ENCODE results near the gene NTF4.
A peak's percentile ranks its signal among the peaks of the same experiment; 100 is the strongest.
"Not testable (repeated sequence)": the region's sequence is repeated elsewhere in the genome, so short reads cannot be mapped to it uniquely, and the experiment has no call there.

NTF4 gene

GRCh38 chr19:49091391-49092038 is 26.9 kb upstream of the NTF4 start:
- FAIRE-seq (no peak), DNase-seq (ENCODE audit: insufficient read length, low spot score) (no peak)

GRCh38 chr19:49086296-49086695 is 21.7 kb upstream of the NTF4 start:
- DNase-seq (ENCODE audit: insufficient read length, low spot score) (no peak), FAIRE-seq (no peak)

GRCh38 chr19:49085868-49086232 is 21.2 kb upstream of the NTF4 start:
- FAIRE-seq = peak; percentile 80
- no peak for DNase-seq (ENCODE audit: insufficient read length, low spot score)

DNA sequence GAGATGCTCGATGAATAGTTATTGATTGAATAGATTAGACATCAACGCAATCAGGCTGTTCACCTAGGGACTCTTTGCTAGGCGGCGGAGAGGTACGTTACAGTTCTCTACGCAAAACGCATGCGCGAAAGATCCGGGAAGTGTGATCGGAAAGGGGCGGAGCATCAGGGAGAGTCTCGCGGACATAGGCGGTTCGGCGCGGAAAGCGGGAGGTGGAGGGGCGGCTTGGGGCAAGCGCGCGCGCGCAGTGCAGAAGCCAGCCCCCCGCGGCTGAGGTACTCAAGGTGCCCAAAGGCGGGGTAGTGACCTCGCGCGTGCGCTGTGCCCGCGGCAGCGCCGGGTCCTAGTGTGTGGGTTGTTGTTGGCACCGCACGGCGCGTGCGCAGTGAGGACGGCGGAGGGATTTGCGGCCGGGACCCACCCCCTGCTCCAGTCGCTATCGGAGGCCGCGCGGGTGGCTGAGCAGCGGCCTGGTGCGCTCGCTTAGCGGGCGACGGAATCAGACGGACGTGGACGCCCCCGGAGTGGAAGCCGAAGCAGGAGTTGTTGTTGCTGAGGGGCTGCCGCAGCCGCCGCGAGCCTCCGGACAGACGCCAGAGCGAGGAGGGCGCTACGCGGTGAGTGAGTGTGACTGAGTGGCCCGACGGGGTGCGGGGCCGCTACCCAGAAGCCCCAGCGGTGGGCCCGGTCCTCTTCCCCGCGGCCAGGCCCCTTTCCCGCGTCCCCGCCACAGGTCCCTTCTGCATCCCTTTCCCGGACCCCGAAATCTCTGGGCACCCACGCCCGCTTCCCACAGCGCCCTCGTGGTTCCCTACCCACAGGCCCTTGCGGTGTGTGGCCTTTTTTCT is 20.6 kb upstream of the NTF4 start, which contains the start of gene SNRNP70:
TSS of gene SNRNP70 (plus strand) at position 432 of the 848 bp plus-strand sequence. CDS start 964 bp downstream, outside the sequence.
- FAIRE-seq = peak; percentile 98
- DNase-seq (ENCODE audit: insufficient read length, low spot score) = peak; percentile 95

GRCh38 chr19:49084206-49085019 is 19.8 kb upstream of the NTF4 start:
- FAIRE-seq = no peak
- DNase-seq (ENCODE audit: insufficient read length, low spot score) = no peak

GRCh38 chr19:49081273-49081672 is 16.7 kb upstream of the NTF4 start:
- FAIRE-seq = no peak
- DNase-seq (ENCODE audit: insufficient read length, low spot score) = no peak

GRCh38 chr19:49080392-49080791 is 15.8 kb upstream of the NTF4 start:
- FAIRE-seq = no peak

DNA sequence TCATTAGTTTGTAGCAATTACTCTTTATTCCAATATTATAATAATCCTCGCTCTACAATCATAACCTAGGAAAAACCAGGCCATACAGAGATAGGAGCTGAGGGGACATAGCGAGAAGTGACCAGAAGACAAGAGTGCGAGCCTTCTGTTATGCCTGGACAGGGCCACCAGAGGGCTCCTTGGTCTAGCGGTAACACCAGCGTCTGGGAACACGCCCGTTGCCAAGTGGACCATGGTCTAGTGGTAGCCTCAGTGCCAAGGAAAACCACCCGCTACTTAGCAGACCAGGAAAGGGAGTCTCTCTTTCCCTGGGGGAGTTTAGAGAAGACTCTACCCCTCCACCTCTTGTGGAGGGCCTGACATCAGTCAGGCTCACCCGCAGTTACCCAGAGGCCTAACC is 10.3 kb upstream of the NTF4 start:
- not testable (repeated sequence) for FAIRE-seq; DNase-seq (ENCODE audit: insufficient read length, low spot score)

More at GRCh38 chr19:49080392-49080791, 15.8 kb upstream of the NTF4 start:
- no peak for DNase-seq (ENCODE audit: insufficient read length, low spot score)

DNA sequence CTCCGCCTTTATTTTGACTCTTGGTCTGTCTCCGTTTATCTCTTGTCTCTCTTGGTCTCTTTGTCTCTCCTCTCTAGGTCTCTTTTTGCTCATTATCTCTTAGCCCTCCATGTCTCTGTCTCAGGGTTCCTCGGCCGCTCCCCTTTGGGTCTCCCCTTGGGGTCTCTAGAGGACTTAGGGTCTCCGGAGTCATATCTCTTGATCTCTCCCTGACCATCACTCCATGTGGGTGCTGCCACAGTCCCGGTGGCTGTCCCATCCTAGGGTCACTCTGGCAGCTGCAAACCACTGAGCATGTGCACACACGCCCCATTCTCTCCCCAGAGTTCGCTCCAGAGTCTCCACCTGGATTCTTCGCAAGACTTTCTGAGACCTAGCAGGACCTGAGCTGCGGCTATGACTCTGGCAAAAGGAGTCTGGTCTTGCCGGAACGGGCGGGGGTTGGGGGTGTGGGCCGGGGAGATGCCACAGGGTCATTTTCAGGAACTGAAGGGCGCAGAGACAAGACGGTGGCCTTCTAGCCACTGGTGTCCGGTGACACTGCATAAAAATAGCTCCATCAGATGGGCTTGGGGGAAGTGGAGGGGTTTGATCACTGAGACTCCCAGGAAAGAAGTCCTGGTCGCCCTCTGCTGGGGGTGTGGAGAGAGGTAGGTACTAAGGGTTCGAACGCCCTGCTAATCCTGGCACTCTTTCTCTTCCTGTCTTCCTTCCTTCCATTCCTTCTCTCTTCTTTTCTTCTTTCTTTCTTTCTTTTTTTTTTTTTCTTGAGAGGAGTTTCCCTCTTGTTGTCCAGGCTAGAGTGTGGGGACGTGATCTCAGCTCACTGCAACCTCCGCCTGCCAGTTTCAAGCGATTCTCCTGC is 9.1 kb upstream of the NTF4 start:
- DNase-seq (ENCODE audit: insufficient read length, low spot score) (no peak), FAIRE-seq (no peak)

DNA sequence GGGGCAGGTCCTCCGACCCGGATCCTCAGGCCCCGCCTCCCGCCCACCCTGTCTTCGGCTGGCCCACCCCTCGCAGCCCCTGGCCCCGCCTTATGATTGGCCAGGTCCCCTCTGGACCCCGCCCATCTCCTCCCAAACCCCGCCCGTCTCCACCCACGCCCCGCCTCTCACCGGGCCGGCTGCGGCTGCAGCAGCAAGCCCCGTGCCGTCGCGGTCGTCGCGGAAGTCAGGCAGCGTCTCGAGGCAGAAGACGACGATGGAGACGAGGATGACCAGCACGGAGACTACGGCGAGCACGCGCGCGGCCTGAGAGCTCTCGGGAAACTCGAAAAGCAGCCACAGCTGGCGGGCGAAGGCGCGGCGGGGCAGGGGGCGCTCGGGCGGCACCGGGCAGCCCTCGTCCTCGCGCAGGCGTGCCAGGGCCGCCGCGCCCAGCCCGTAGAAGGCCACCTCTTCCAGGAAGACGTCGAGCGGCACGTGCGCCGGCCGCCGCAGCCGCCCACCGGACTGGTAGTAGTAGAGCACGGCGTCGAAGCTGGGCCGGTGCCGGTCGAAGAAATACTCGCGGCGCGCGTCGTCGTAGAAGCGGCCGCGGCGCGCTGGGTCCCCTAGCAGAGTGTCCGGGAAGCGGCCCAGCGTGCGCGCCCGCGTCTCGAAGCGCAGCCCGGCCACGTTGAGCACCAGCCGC is 7.4 kb upstream of the NTF4 start:
- DNase-seq (ENCODE audit: insufficient read length, low spot score) = no peak
- FAIRE-seq = no peak

DNA sequence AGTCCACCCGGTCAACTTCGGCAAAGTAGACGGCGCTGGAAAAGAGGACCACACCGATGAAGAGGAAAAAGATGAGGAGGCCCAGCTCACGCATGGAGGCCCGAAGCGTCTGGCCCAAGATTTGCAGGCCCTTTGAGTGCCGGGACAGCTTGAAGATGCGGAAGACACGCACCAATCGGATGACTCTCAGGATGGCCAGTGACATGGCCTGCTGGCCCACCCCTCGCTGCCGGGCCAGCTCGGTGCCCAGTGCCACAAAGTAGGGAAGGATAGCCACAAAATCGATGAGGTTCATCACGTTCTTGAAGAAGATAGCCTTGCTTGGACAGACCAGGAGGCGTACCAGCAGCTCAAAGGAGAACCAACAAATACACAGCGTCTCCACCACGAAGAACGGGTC is 5.8 kb upstream of the NTF4 start:
- no peak for DNase-seq (ENCODE audit: insufficient read length, low spot score)
- FAIRE-seq = no peak

GRCh38 chr19:49069026-49069425 is 4.4 kb upstream of the NTF4 start:
- no peak for FAIRE-seq
- no peak for DNase-seq (ENCODE audit: insufficient read length, low spot score)

DNA sequence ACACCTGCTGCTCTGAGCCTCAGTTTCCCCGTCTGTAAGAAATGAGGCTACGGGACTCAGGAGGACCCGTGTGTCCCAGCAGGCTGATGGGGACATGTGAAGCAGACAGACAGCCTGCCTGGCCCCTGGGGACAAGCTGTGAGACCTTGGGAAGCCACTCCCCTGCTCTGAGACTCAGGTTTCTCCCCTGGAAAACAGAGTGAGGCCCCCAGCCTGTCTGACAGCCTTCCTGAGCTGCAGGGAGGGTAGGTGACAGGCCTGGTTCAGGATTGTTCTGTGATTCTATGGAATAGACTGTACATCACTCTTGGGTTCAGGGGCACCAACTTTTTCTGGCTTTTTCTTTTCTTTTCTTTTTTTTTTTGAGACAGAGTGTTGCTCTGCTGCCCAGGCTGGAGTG is 2.9 kb upstream of the NTF4 start:
- FAIRE-seq (no peak), DNase-seq (ENCODE audit: insufficient read length, low spot score) (no peak)

GRCh38 chr19:49065905-49066512 is 1.4 kb upstream of the NTF4 start:
- FAIRE-seq = no peak
- no peak for DNase-seq (ENCODE audit: insufficient read length, low spot score)

DNA sequence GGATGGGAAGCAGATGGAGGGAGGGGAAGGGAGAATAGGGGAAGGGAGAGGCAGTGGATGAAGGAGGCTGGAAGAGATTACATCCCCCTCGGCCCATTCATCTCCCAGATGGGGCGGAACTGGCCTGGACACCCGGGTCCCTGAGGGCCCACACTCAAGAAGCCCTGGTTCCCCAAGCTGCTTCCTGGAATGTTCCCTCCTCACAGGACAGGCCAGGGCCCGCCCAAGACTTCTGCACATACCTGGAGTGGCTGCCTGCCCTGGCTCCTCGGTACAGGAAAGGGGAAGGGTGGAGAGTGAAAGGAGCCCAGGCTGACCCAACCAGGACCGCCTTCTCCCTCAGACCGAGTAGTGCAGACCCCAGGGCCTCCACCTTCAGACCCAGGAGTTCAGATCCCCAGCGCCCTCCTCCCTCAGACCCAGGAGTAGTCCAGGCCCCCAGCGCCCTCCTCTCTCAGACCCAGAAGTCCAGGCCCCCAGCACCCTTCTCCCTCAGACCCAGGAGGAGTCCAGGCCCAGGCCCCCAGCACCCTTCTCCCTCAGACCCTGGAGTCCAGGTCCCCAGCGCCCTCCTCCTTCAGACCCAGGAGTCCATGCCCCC is 489 bp downstream of the NTF4 start:
- FAIRE-seq (no peak), DNase-seq (ENCODE audit: insufficient read length, low spot score) (no peak)

- DNase-seq (ENCODE audit: insufficient read length, low spot score) (no peak), FAIRE-seq (no peak)
Measured at GRCh38 chr19:49061445-49061844, 3.2 kb downstream of the NTF4 start.

DNA sequence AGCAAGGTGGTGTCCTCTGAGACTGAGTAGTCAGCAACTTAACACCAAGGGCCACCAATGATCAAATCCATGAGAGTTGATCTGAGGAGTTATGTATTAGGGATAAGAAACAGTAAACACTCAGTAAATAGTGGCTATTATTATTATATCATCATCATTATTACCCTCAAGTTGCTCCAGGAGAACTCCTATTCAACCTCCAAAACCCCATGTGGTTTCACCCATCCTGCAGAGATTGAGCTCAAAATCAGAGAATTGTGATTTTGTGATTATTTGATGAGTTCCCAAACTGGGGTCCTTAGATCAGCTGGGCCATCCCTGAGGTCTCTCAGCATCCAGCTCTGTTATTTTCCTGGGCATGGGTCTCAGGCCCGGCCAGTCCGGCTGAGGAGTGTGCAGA is 3.6 kb downstream of the NTF4 start:
- FAIRE-seq (no peak), DNase-seq (ENCODE audit: insufficient read length, low spot score) (no peak)

- DNase-seq (ENCODE audit: insufficient read length, low spot score) = no peak
- FAIRE-seq = no peak
Measured at GRCh38 chr19:49059053-49059452, 5.6 kb downstream of the NTF4 start.

DNA sequence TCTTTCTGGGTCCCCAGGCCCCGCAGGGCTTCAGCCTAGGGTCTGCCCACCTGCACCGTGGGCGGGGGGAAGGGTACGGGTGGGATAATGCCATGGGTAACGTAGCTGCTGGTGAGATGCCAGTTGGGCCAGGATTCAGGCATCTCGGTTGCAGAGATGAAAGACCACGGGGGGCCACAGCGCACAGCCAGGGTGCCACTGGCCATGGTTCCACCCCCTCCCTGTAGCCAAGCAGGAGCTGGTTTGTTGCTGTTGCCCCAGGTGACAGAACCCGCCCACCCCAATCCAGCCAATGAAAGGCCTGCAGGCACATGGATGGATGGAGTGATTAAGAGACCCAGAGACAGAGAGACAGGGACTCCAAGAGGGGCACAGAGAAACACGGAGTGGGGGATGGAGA is 6.1 kb downstream of the NTF4 start:
- no peak for DNase-seq (ENCODE audit: insufficient read length, low spot score)
- FAIRE-seq = no peak

Measured in GM19239 (cell line).